Parietal lobe (tissue), 2 donors: ENCODE results near the gene SULT1A4. TPM values are rescaled to one million over a fixed set of nuclear protein-coding genes. Genes with fewer than 3 reads are reported as not detected.

Experiments
- small RNA-seq: library from RNA; depleted of rRNA; stranded (forward); fragments of <200 nt; gene quantifications from one replicate; pipeline ENCODE3, GENCODE V24; 2014; ENCODE audit warnings: low replicate concordance
- total RNA-seq: library from RNA; depleted of rRNA; stranded (reverse); fragments of >200 nt; gene quantifications from one replicate; pipeline ENCODE4 v1.2.3, GENCODE V29; 2014

SULT1A4 gene
- 3.8 TPM for total RNA-seq

GRCh38 chr16:29459706-29460646 lies at the start of gene SULT1A4:
Gene SULT1A4 (plus strand): TSS chr16:29459913. CDS start chr16:29461386, 1,473 bp downstream.

DNA sequence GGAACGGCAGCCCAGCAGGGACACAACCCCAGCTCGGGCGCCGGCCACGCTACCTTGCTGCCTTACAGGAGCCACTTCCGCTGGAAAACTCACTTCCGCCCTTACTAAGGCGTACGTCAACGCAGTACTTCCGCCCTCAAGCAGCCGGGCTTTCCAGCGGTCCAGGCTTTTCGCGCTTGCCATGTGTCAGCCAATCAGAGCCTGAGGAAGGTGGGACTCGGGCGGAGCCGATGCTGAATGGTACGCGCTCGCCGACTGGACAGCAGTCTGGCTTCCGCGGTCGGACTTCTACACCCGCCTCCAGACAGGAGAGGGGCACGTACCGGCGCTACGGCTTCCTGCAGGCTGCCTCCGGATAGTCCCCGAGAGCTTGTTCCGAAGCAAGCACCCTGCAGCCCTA lies 5.4 kb upstream of the SULT1A4 start, which contains the start of the genes BOLA2 and SLX1B:
BOLA2 (minus strand) TSS at position 83 of the 400 bp plus-strand sequence. CDS start 98 bp downstream, outside the sequence.
SLX1B (plus strand) TSS at position 265 of the 400 bp plus-strand sequence.

DNA sequence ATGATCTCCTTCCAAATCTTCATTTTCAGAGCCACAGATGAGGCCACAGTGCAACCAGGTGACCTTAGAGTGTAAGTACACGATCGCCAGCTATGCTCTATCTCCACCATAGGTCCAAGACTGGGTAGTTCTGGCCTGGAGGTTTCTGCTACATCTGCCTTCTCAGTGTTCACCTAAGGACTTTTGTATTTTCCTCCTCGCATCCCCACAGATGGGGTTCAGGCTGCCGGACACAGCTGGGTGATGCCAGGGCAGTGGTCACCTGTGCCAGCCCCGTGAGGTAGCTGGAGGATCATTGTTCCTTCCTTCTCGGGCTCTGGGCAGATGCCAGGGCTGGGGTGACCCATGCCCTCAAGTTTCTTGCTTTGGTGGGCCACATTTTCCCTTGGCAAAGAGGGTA lies 46.6 kb downstream of the SULT1A4 start, which contains the start of gene NPIPB12:
NPIPB12 (minus strand) TSS at position 101 of the 400 bp plus-strand sequence.

Small RNA genes lying within 50 kb of the gene (small RNA-seq; reads per million reads assigned to genes)
- gene AC133555.2: not detected

Other genes with a start within 250 kb of the SULT1A4 start
- gene NPIPB11, start 53.2 kb upstream of the SULT1A4 start, total RNA-seq: 0.94 TPM
- 43.2 TPM for gene BOLA2, start 5.6 kb upstream of the SULT1A4 start, total RNA-seq
- gene SLX1B, start 5.4 kb upstream of the SULT1A4 start, total RNA-seq: 6.3 TPM
- gene NPIPB12, start 46.5 kb downstream of the SULT1A4 start, total RNA-seq: 90.1 TPM
- gene SPN, start 203.3 kb downstream of the SULT1A4 start, total RNA-seq: under 0.01 TPM
- gene QPRT, start 219.3 kb downstream of the SULT1A4 start, total RNA-seq: 2.8 TPM